ENCODE data around the gene CACNA1C.

- no peak for TF ChIP-seq CTCF (IDR thresholded peaks at IDR 0.05)
- TF ChIP-seq POLR2A (IDR thresholded peaks at IDR 0.05), result no peak
Observed at GRCh38 chr12:2417481-2418160, 364.8 kb downstream of the CACNA1C start.
